HepG2 (cell line): ENCODE measurements around the gene DNMT3A. TPM values are rescaled to one million over a fixed set of nuclear protein-coding genes. Genes with fewer than 3 reads are reported as not detected.

ENCODE experiments used
- HOXA7 ChIP-seq: sonication (generic); formaldehyde crosslinking; IDR thresholded peaks from 2 replicates; pipeline ENCODE4 v1.8.1; 2022; ENCODE audit warnings: mild to moderate bottlenecking, missing genetic modification reagents, moderate library complexity
- JUN ChIP-seq: sonication (generic); formaldehyde crosslinking; IDR thresholded peaks from 2 replicates; pipeline ENCODE4 v1.4.0; 2020; ENCODE audit warnings: mild to moderate bottlenecking, missing genetic modification reagents
- KDM1A ChIP-seq: IDR thresholded peaks from 2 replicates; pipeline ENCODE4 v1.6.1; 2016; ENCODE audit warnings: missing compliant biosample characterization
- MAF1 ChIP-seq: sonication (generic); formaldehyde crosslinking; IDR thresholded peaks from 2 replicates; pipeline ENCODE4 v1.5.0; 2020; ENCODE audit warnings: missing genetic modification reagents, borderline replicate concordance
- MXI1 ChIP-seq: IDR thresholded peaks from 3 replicates; pipeline ENCODE4 v1.6.1; 2012; ENCODE audit warnings: low read depth, low read length, inconsistent platforms, borderline replicate concordance
- NCOR1 ChIP-seq: fragments of 200-600 bp; sonication (generic); IDR thresholded peaks from 2 replicates; pipeline ENCODE4 v1.7.0; 2017; ENCODE audit warnings: antibody characterized with exemption, low read length, borderline replicate concordance
- NR1H2 ChIP-seq: sonication (generic); formaldehyde crosslinking; IDR thresholded peaks from 2 replicates; pipeline ENCODE4 v1.8.1; 2022; ENCODE audit warnings: low read depth, missing genetic modification reagents, borderline replicate concordance
- SMAD3 ChIP-seq: sonication (generic); formaldehyde crosslinking; IDR thresholded peaks from 2 replicates; pipeline ENCODE4 v1.4.0; 2020; ENCODE audit warnings: missing genetic modification reagents
- SOX13 ChIP-seq, 3 experiments: fragments of 450-650 bp in 1 of 3; sonication (generic) in 1 of 3; formaldehyde crosslinking in 1 of 3; IDR thresholded peaks in 2 of 3; conservative IDR thresholded peaks in 1 of 3; 2 replicates each; pipeline versions ENCODE4 v1.5.0 to v1.6.1; 2016 to 2020; ENCODE audit warnings: antibody characterized with exemption in 1 of 3, mild to moderate bottlenecking in 1 of 3, missing compliant biosample characterization in 1 of 3, missing genetic modification reagents in 1 of 3, moderate library complexity in 1 of 3
- SP2 ChIP-seq: sonication (generic); formaldehyde crosslinking; IDR thresholded peaks from 2 replicates; pipeline ENCODE4 v1.5.1; 2020; ENCODE audit warnings: mild to moderate bottlenecking, missing genetic modification reagents
- SRF ChIP-seq: IDR thresholded peaks from 2 replicates; pipeline ENCODE4 v1.6.1; 2011; ENCODE audit warnings: mild to moderate bottlenecking, low read depth, low read length, moderate library complexity
- TBX3 ChIP-seq: fragments of 450-650 bp; IDR thresholded peaks from 2 replicates; pipeline ENCODE4 v1.6.1; 2017; ENCODE audit warnings: antibody characterized with exemption, mild to moderate bottlenecking, inconsistent platforms, borderline replicate concordance
- U2AF2 ChIP-seq: fragments of 200-400 bp; formaldehyde crosslinking; IDR thresholded peaks from 2 replicates; pipeline ENCODE4 v1.6.1; 2017; ENCODE audit warnings: low read depth, mild to moderate bottlenecking, low read length
- ZNF263 ChIP-seq: sonication (generic); formaldehyde crosslinking; IDR thresholded peaks from 2 replicates; pipeline ENCODE4 v1.4.0; 2020; ENCODE audit warnings: missing genetic modification reagents
- ZNF451 ChIP-seq: sonication (generic); formaldehyde crosslinking; IDR thresholded peaks from 2 replicates; pipeline ENCODE4 v1.5.0; 2020; ENCODE audit warnings: mild to moderate bottlenecking, missing genetic modification reagents
- ZNF607 ChIP-seq: sonication (generic); formaldehyde crosslinking; IDR thresholded peaks from 2 replicates; pipeline ENCODE4 v1.5.1; 2020; ENCODE audit warnings: missing genetic modification reagents, mild to moderate bottlenecking, borderline replicate concordance
- ZNF652 ChIP-seq: IDR thresholded peaks from 2 replicates; pipeline ENCODE4 v1.6.1; 2016; ENCODE audit warnings: low read depth, borderline replicate concordance
- ZNF747 ChIP-seq: sonication (generic); formaldehyde crosslinking; IDR thresholded peaks from 2 replicates; pipeline ENCODE4 v1.8.1; 2023; ENCODE audit warnings: missing genetic modification reagents, mild to moderate bottlenecking, borderline replicate concordance
- ZNF773 ChIP-seq: sonication (generic); formaldehyde crosslinking; IDR thresholded peaks from 2 replicates; pipeline ENCODE4 v1.4.0; 2020; ENCODE audit warnings: missing genetic modification reagents, borderline replicate concordance
- ZNF776 ChIP-seq: sonication (generic); formaldehyde crosslinking; IDR thresholded peaks from 2 replicates; pipeline ENCODE4 v1.4.0; 2020; ENCODE audit warnings: mild to moderate bottlenecking, missing genetic modification reagents
- polyA plus RNA-seq, 8 experiments: library from polyadenylated mRNA; depleted of rRNA in 3 of 8; stranded (reverse) in 7 of 8; unstranded in 1 of 8; fragments of >200 nt; fragmentation: Illumina TruSeq in 4 of 8; extraction: Trizol in 4 of 8; gene quantifications; 2 replicates each; pipeline versions ENCODE4 v1.2.1 to v1.2.3, GENCODE V29; 2011 to 2016; ENCODE audit warnings: low read depth in 4 of 8, missing spikeins in 1 of 8, mixed read lengths in 1 of 8; ENCODE audit not compliant: insufficient read depth in 1 of 8
- total RNA-seq, 5 experiments: library from RNA; depleted of rRNA; stranded (reverse); fragments of >200 nt; fragmentation: Illumina TruSeq; extraction: Trizol; gene quantifications; 2 replicates each; pipeline ENCODE4 v1.2.3, GENCODE V29; 2016; ENCODE audit warnings: low read depth in 1 of 5
- TF ChIP-seq, protein P1 (sequence below): sonication (generic); formaldehyde crosslinking; IDR thresholded peaks from 2 replicates; pipeline ENCODE4 v1.9.0; 2022; ENCODE audit warnings: low read depth, missing genetic modification reagents
- TF ChIP-seq, protein P2 (sequence below), 2 experiments: sonication (generic) in 1 of 2; formaldehyde crosslinking in 1 of 2; IDR thresholded peaks; 2 replicates each; pipeline versions ENCODE4 v1.5.1 to v1.6.1; 2011 to 2020; ENCODE audit warnings: borderline replicate concordance in 1 of 2, low read depth in 1 of 2, low read length in 1 of 2, mild to moderate bottlenecking in 1 of 2, missing genetic modification reagents in 1 of 2, moderate library complexity in 1 of 2
- TF ChIP-seq, protein P3 (sequence below): IDR thresholded peaks from 2 replicates; pipeline ENCODE4 v1.6.1; 2012; ENCODE audit warnings: inconsistent platforms
- TF ChIP-seq, protein P4 (sequence below): sonication (generic); formaldehyde crosslinking; conservative IDR thresholded peaks from 2 replicates; pipeline ENCODE4 v1.4.0; 2020; ENCODE audit warnings: missing genetic modification reagents

DNMT3A gene
- total and polyA plus RNA-seq, 2 of the 13 experiments (the other 11 are each of a cell fraction or from before 2014, with no cell fraction given): 14.7 to 29.1 TPM

DNA sequence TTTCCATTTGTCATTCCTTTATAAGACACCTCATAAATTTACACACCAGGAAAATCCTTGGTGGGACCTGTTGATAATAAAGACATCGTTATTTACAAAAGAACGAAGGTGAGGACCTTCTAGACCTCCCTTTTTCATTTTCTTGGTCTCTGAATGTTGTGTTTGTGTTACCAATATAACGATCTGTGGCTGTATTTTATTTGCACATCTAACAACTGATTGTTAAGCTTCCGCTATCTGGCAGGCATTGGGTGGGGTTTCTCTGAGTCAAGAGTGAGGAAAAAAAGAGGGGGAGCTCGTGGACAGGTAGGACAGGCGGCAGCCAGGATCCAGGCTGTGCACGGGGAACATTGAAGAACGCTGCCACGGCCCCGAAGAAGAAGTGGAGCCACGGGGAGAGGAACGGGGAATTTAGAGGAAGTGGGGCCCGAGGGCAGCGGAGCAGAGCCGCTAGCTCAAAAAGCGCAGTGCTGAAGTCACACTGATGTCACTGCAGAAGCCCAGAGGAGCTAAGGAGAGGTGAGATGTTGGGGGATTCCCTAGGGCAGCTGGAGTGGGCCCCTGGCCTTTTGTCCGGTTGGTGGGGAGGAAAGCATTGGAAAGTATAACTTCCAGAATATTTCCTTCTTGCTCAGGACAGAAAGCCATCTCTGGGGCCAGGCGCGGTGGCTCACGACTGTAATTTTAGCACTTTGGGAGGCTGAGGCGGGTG is 20.9 kb upstream of the DNMT3A start (continued):
- TF ChIP-seq ZNF652 (CRISPR knock-in tag): no peak
- no peak for TF ChIP-seq ZNF263
- TF ChIP-seq MXI1: no peak
- no peak for TF ChIP-seq ZNF607 (CRISPR knock-in tag)
- TF ChIP-seq, protein P1, sequence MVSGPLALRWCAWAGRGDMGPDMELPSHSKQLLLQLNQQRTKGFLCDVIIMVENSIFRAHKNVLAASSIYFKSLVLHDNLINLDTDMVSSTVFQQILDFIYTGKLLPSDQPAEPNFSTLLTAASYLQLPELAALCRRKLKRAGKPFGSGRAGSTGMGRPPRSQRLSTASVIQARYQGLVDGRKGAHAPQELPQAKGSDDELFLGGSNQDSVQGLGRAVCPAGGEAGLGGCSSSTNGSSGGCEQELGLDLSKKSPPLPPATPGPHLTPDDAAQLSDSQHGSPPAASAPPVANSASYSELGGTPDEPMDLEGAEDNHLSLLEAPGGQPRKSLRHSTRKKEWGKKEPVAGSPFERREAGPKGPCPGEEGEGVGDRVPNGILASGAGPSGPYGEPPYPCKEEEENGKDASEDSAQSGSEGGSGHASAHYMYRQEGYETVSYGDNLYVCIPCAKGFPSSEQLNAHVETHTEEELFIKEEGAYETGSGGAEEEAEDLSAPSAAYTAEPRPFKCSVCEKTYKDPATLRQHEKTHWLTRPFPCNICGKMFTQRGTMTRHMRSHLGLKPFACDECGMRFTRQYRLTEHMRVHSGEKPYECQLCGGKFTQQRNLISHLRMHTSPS (CRISPR knock-in tag): no peak
- TF ChIP-seq, protein P2, sequence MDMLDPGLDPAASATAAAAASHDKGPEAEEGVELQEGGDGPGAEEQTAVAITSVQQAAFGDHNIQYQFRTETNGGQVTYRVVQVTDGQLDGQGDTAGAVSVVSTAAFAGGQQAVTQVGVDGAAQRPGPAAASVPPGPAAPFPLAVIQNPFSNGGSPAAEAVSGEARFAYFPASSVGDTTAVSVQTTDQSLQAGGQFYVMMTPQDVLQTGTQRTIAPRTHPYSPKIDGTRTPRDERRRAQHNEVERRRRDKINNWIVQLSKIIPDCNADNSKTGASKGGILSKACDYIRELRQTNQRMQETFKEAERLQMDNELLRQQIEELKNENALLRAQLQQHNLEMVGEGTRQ (IDR thresholded peaks at IDR 0.05; ENCODE audit: low read depth, low read length): no peak
- TF ChIP-seq, protein P2 (CRISPR knock-in tag; IDR thresholded peaks at IDR 0.05; ENCODE audit: borderline replicate concordance): no peak
- TF ChIP-seq ZNF773 (CRISPR knock-in tag): no peak
- TF ChIP-seq, protein P3, sequence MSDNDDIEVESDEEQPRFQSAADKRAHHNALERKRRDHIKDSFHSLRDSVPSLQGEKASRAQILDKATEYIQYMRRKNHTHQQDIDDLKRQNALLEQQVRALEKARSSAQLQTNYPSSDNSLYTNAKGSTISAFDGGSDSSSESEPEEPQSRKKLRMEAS: peak; percentile 0; the same call in 1 of the 2 replicates
- TF ChIP-seq, protein P4, sequence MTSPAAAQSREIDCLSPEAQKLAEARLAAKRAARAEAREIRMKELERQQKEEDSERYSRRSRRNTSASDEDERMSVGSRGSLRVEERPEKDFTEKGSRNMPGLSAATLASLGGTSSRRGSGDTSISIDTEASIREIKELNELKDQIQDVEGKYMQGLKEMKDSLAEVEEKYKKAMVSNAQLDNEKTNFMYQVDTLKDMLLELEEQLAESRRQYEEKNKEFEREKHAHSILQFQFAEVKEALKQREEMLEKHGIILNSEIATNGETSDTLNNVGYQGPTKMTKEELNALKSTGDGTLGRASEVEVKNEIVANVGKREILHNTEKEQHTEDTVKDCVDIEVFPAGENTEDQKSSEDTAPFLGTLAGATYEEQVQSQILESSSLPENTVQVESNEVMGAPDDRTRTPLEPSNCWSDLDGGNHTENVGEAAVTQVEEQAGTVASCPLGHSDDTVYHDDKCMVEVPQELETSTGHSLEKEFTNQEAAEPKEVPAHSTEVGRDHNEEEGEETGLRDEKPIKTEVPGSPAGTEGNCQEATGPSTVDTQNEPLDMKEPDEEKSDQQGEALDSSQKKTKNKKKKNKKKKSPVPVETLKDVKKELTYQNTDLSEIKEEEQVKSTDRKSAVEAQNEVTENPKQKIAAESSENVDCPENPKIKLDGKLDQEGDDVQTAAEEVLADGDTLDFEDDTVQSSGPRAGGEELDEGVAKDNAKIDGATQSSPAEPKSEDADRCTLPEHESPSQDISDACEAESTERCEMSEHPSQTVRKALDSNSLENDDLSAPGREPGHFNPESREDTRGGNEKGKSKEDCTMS (CRISPR knock-in tag): no peak
- TF ChIP-seq MAF1 (CRISPR knock-in tag): no peak
- TF ChIP-seq JUN (CRISPR knock-in tag): no peak
- no peak for TF ChIP-seq HOXA7
- no peak for TF ChIP-seq SRF
- no peak for TF ChIP-seq KDM1A
- TF ChIP-seq ZNF451 (CRISPR knock-in tag): no peak
- 0 out of 2 replicates have a peak, but pooled peaks have one; percentile 5 for TF ChIP-seq SP2 (CRISPR knock-in tag)
- no peak for TF ChIP-seq NCOR1
- TF ChIP-seq SMAD3 (CRISPR knock-in tag): no peak
- TF ChIP-seq U2AF2: no peak
- TF ChIP-seq NR1H2: no peak
- TF ChIP-seq TBX3: no peak
- no peak for TF ChIP-seq ZNF747
- TF ChIP-seq SOX13 (IDR thresholded peaks at IDR 0.05): no peak
- TF ChIP-seq SOX13 (CRISPR knock-in tag; conservative IDR thresholded peaks at IDR 0.05 in 1 of 2, IDR thresholded peaks at IDR 0.05 in 1 of 2): no peak
- no peak for TF ChIP-seq ZNF776 (CRISPR knock-in tag)
